Cardiac muscle cell (in vitro differentiated cells and primary cell): ENCODE measurements around the gene CPT1B. TPM values are rescaled to one million over a fixed set of nuclear protein-coding genes. Genes with fewer than 3 reads are reported as not detected.

ENCODE experiments used
- DNase-seq, 2 donors: peaks; one replicate each; pipeline versions ENCODE4 v3.0.0 to v3.0.0-alpha.2; 2010 to 2017; ENCODE audit warnings: low read depth in 1 of 2, low spot score in 1 of 2
- H3K27ac ChIP-seq: fragments of 200-600 bp; sonication (generic); 2 replicates; pipeline ENCODE4 v1.5.1; 2016
- H3K27me3 ChIP-seq: fragments of 200-600 bp; sonication (generic); 2 replicates; pipeline ENCODE4 v1.6.0; 2016; ENCODE audit warnings: control low read depth
- H3K36me3 ChIP-seq: fragments of 200-600 bp; sonication (generic); 2 replicates; pipeline ENCODE4 v1.5.1; 2016; ENCODE audit warnings: control low read depth
- H3K4me1 ChIP-seq: fragments of 200-600 bp; sonication (generic); 2 replicates; pipeline ENCODE4 v1.8.1; 2017; ENCODE audit warnings: low read depth, mild to moderate bottlenecking, mixed run types
- H3K4me3 ChIP-seq: fragments of 200-600 bp; sonication (generic); 2 replicates; pipeline ENCODE4 v1.5.1; 2016; ENCODE audit warnings: mild to moderate bottlenecking
- H3K9me3 ChIP-seq: fragments of 200-600 bp; sonication (generic); 2 replicates; pipeline ENCODE4 v1.5.1; 2017; ENCODE audit warnings: low read depth, mild to moderate bottlenecking, control low read depth
- polyA plus RNA-seq: library from polyadenylated mRNA; unstranded; fragments of >200 nt; fragmentation: Nextera tagmentation; extraction: Ambion mirVana; gene quantifications from 2 replicates; pipeline ENCODE4 v1.2.1, GENCODE V29; 2016
- total RNA-seq: library from RNA; depleted of rRNA; stranded (reverse); fragments of >200 nt; gene quantifications from 2 replicates; pipeline ENCODE4 v1.2.3, GENCODE V29; 2016
- TF ChIP-seq, protein P1 (sequence below): IDR thresholded peaks from 2 replicates; pipeline ENCODE4 v1.5.1; 2012; ENCODE audit warnings: low read depth, mild to moderate bottlenecking, low read length

Gene CPT1B
- total and polyA plus RNA-seq, 2 experiments from 2014 or later: 39.1 to 58.7 TPM

DNA sequence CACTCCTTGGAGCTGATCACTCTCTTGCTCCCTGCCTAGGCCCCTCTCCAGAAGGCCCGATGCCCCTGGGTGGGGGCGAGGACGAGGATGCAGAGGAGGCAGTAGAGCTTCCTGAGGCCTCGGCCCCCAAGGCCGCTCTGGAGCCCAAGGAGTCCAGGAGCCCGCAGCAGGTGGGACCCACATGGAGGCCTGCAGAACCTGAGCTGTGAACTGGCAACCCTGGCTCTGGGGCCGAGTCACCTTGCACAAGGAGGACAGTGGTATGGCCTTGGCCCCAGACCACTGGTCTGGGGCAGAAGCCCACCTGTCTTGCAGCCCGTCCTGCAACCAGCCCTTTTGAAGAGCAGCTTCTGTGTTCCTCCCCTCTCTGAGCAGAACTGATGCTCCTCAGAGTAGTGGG lies 59.1 kb downstream of the CPT1B start:
- H3K4me3 ChIP-seq: no peak overlapping the region
- peaks cover 23% of the 10 kb centered on the region for H3K36me3 ChIP-seq
- H3K27me3 ChIP-seq: no peaks in the 10 kb centered on the region
- TF ChIP-seq, protein P1, sequence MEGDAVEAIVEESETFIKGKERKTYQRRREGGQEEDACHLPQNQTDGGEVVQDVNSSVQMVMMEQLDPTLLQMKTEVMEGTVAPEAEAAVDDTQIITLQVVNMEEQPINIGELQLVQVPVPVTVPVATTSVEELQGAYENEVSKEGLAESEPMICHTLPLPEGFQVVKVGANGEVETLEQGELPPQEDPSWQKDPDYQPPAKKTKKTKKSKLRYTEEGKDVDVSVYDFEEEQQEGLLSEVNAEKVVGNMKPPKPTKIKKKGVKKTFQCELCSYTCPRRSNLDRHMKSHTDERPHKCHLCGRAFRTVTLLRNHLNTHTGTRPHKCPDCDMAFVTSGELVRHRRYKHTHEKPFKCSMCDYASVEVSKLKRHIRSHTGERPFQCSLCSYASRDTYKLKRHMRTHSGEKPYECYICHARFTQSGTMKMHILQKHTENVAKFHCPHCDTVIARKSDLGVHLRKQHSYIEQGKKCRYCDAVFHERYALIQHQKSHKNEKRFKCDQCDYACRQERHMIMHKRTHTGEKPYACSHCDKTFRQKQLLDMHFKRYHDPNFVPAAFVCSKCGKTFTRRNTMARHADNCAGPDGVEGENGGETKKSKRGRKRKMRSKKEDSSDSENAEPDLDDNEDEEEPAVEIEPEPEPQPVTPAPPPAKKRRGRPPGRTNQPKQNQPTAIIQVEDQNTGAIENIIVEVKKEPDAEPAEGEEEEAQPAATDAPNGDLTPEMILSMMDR: no peak
- H3K9me3 ChIP-seq: no peaks in the 10 kb centered on the region
- no peak for DNase-seq
- peaks cover 2% of the 10 kb centered on the region for H3K4me1 ChIP-seq
- H3K27ac ChIP-seq: no peak overlapping the region

Other genes starting within 250 kb of the CPT1B start
- 78.6 and 88.4 TPM in 2 replicates for gene PPP6R2, start 235.1 kb downstream of the CPT1B start, total RNA-seq
- gene PPP6R2, start 235.1 kb downstream of the CPT1B start, polyA plus RNA-seq: 39.8 and 41.4 TPM in 2 replicates
- gene SBF1, start 103.4 kb downstream of the CPT1B start, total RNA-seq: 75.9 and 111 TPM in 2 replicates
- gene SBF1, start 103.4 kb downstream of the CPT1B start, polyA plus RNA-seq: 39.1 and 47.4 TPM in 2 replicates
- gene ADM2, start 96.9 kb downstream of the CPT1B start, total RNA-seq: 0.39 and 1.6 TPM in 2 replicates
- gene ADM2, start 96.9 kb downstream of the CPT1B start, polyA plus RNA-seq: 0.10 TPM in 1 of 2 replicates, not detected in the other
- not detected in 2 replicates for gene MIOX, start 91.6 kb downstream of the CPT1B start, total RNA-seq
- not detected in 2 replicates for gene MIOX, start 91.6 kb downstream of the CPT1B start, polyA plus RNA-seq
- 79.9 and 91.7 TPM in 2 replicates for gene LMF2, start 70.7 kb downstream of the CPT1B start, total RNA-seq
- gene LMF2, start 70.7 kb downstream of the CPT1B start, polyA plus RNA-seq: 72.9 and 82.9 TPM in 2 replicates
- 50.3 and 55.0 TPM in 2 replicates for gene NCAPH2, start 70.2 kb downstream of the CPT1B start, total RNA-seq
- gene NCAPH2, start 70.2 kb downstream of the CPT1B start, polyA plus RNA-seq: 47.0 and 59.4 TPM in 2 replicates
- gene SCO2, start 52.8 kb downstream of the CPT1B start, total RNA-seq: 4.1 TPM in 1 of 2 replicates, not detected in the other
- gene SCO2, start 52.8 kb downstream of the CPT1B start, polyA plus RNA-seq: 0.84 and 10.5 TPM in 2 replicates
- 2.6 and 7.8 TPM in 2 replicates for gene TYMP, start 48.4 kb downstream of the CPT1B start, total RNA-seq
- 10.0 and 17.7 TPM in 2 replicates for gene TYMP, start 48.4 kb downstream of the CPT1B start, polyA plus RNA-seq
- 0.07 and 0.18 TPM in 2 replicates for gene KLHDC7B, start 32.5 kb downstream of the CPT1B start, total RNA-seq
- 0.45 TPM in 1 of 2 replicates, not detected in the other for gene KLHDC7B, start 32.5 kb downstream of the CPT1B start, polyA plus RNA-seq
- gene SYCE3, start 15.5 kb downstream of the CPT1B start, total RNA-seq: not detected in 2 replicates
- gene SYCE3, start 15.5 kb downstream of the CPT1B start, polyA plus RNA-seq: 3.8 TPM in 1 of 2 replicates, not detected in the other
- gene CHKB, start 4.4 kb upstream of the CPT1B start, total RNA-seq: 54.6 and 73.4 TPM in 2 replicates
- 100 and 134 TPM in 2 replicates for gene CHKB, start 4.4 kb upstream of the CPT1B start, polyA plus RNA-seq
- 1.7 and 2.4 TPM in 2 replicates for gene MAPK8IP2, start 22.4 kb upstream of the CPT1B start, total RNA-seq
- gene MAPK8IP2, start 22.4 kb upstream of the CPT1B start, polyA plus RNA-seq: 0.35 and 0.42 TPM in 2 replicates
- gene ARSA, start 49.7 kb upstream of the CPT1B start, total RNA-seq: 53.1 and 58.1 TPM in 2 replicates
- gene ARSA, start 49.7 kb upstream of the CPT1B start, polyA plus RNA-seq: 16.4 and 16.8 TPM in 2 replicates
- gene SHANK3, start 94.4 kb upstream of the CPT1B start, total RNA-seq: 10.9 and 14.4 TPM in 2 replicates
- 3.3 and 4.1 TPM in 2 replicates for gene SHANK3, start 94.4 kb upstream of the CPT1B start, polyA plus RNA-seq
- gene ACR, start 159.8 kb upstream of the CPT1B start, total RNA-seq: 0.07 and 0.77 TPM in 2 replicates
- not detected in 2 replicates for gene ACR, start 159.8 kb upstream of the CPT1B start, polyA plus RNA-seq
- gene RABL2B, start 205.2 kb upstream of the CPT1B start, total RNA-seq: 13.0 and 16.8 TPM in 2 replicates
- 33.0 and 37.0 TPM in 2 replicates for gene RABL2B, start 205.2 kb upstream of the CPT1B start, polyA plus RNA-seq